HG03039 (cell line): ENCODE measurements around the gene DGKK.

Experiments used
- ATAC-seq: cut with Tn5 transposase; IDR thresholded peaks from one replicate; pipeline ENCODE4 v1.9.1; 2021; ENCODE audit warnings: mild to moderate bottlenecking, moderate library complexity; ENCODE audit not compliant: unreplicated experiment

DGKK gene, protein sequence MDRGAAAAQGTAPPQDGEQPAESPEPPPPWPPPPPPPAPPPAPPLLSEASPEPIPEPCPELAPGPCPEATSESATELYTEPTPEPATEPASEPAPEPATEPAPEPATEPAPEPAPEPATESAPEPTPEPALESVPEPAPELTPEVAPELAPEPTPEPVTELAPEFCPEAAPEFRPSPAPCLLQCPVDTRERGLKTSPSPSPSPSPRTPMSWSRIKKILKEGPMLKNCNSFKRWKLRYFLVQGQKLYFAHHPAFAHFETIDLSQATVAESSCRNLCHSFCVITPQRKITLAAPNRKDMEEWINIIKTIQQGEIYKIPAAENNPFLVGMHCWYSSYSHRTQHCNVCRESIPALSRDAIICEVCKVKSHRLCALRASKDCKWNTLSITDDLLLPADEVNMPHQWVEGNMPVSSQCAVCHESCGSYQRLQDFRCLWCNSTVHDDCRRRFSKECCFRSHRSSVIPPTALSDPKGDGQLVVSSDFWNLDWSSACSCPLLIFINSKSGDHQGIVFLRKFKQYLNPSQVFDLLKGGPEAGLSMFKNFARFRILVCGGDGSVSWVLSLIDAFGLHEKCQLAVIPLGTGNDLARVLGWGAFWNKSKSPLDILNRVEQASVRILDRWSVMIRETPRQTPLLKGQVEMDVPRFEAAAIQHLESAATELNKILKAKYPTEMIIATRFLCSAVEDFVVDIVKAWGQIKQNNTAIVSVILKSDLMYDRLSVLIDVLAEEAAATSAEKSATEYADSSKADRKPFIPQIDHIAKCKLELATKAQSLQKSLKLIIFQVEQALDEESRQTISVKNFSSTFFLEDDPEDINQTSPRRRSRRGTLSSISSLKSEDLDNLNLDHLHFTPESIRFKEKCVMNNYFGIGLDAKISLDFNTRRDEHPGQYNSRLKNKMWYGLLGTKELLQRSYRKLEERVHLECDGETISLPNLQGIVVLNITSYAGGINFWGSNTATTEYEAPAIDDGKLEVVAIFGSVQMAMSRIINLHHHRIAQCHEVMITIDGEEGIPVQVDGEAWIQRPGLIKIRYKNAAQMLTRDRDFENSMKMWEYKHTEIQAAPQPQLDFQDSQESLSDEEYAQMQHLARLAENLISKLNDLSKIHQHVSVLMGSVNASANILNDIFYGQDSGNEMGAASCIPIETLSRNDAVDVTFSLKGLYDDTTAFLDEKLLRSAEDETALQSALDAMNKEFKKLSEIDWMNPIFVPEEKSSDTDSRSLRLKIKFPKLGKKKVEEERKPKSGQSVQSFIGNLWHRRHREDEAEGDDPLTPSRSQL

GRCh38 chrX:50470103-50471031 lies at the start of gene DGKK:
DGKK (minus strand) TSS chrX:50470825; CDS start chrX:50470678, 147 bp downstream.
- no peak for ATAC-seq

GRCh38 chrX:50514811-50515210 lies 44.2 kb upstream of the DGKK start:
- ATAC-seq: no peak

- ATAC-seq: no peak
Measured at GRCh38 chrX:50497114-50497513, 26.5 kb upstream of the DGKK start.

DNA sequence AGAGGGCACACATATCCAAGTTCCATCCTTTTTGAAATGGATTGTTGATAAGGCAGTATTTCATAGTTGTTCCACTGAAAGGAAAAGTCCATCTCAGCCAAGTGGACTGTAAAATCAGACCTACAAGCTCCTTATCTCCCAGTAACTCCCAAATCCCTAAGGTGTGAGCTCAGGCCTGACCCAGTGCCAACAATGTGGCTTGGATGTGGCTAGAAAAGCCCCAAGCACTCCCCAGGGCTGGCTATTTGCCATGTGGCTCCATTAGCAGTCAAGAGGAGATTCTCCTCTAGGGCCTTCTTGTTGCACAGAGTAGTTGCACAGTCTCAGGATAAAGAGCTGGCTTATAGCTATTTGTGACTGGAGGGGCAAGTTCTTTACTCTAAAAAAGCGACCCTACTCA lies 25.0 kb upstream of the DGKK start:
- ATAC-seq: no peak

DNA sequence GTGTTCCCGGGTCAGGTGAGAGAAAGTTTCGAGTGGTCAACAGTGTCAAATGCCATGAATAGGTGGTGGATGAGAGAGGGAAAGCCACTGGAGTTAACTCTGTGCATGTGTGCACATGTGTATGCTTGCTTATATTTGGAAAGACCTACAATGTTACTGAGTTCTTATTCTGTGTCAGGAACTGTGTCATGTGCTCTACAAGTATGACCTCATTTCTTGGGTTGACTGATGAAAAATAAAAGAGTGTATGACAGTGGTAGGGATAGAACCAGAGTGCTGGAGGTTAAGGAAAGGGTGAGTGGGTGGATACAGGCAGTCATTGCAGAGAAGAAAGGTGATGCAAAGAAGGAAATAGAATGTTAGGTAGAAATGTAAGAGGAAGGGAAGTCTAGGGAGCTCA lies 22.1 kb upstream of the DGKK start:
- no peak for ATAC-seq

DNA sequence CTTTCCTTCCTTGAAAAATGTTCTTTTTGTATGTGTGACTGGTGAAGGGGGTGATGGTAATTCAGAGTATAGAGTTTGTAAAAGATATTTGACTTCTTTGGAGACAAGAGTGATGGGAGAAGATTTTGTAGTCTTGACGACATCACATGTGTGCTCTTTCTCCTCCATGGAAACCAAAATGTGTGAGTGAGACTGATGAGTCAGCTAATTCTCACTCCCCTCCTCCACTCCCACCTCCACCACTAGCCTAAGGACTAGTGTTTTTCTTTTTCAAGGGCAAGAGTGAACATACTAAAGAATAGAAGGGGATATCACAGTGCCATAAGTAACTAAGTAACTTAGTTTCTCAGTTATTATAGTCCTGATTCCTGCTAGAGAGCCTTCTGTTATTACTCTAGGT lies 14.0 kb upstream of the DGKK start:
- ATAC-seq: no peak

DNA sequence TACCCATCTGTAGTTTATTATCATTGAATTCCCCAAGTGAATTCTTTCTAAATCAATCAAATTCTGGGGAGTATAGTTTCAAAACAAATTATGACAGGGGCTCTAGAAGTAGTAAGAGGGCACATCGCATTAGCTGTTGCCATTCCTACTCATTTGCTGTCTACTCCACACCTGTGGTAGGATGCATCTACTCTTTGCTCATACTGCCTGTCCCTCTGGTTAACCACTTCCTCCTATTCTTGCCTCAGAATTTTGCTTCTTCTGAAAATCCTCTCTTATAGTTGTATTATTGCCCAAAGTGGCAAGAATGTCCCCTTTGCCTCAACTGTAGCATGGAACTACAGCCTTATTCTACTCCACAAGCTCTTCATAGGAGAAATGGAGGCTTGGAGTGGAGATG lies 12.7 kb upstream of the DGKK start:
- no peak for ATAC-seq

- ATAC-seq: no peak
Measured at GRCh38 chrX:50475208-50475607, 4.6 kb upstream of the DGKK start.

DNA sequence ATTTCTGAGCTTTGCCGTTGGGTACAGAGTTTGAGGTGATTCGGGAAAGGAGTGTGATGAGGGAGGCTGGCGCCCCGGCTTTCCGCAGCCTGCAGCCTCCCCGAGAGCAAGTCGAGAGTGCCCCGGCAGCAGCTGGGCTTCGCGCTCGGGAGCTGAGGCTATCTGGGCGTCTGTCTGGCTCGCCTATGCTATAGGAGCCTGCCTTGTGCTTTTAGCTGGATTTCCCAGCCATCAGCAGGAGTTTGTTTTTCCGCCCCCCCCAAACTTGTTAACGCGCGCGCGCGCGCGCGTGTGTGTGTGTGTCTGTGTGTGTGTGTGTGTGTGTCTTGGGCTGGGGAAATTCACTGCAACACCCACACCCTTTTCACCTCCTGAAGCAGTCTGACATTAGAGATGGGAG lies 765 bp upstream of the DGKK start:
- ATAC-seq: no peak

- no peak for ATAC-seq
Measured at GRCh38 chrX:50469206-50469605, 1.4 kb downstream of the DGKK start.

- ATAC-seq: no peak
Measured at GRCh38 chrX:50459615-50460014, 11.0 kb downstream of the DGKK start.

DNA sequence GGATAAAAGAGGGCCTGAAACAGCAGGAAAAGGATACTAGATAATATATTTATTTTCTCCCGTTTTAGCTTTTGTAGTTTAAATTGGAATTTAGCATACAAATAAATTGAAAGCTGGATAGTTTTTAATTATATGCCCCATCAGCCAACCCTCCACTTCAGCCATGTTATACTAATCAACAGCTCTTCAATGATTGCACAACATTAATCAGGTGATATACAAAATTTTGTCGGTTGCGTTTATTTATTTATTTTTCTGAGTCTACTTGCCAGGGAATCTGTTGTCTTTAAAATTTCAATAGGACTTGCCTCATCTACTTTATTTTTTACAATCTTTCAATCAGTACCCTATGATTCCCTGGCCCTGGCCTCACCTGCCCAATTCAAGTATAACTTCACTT lies 12.1 kb downstream of the DGKK start:
- ATAC-seq: no peak

DNA sequence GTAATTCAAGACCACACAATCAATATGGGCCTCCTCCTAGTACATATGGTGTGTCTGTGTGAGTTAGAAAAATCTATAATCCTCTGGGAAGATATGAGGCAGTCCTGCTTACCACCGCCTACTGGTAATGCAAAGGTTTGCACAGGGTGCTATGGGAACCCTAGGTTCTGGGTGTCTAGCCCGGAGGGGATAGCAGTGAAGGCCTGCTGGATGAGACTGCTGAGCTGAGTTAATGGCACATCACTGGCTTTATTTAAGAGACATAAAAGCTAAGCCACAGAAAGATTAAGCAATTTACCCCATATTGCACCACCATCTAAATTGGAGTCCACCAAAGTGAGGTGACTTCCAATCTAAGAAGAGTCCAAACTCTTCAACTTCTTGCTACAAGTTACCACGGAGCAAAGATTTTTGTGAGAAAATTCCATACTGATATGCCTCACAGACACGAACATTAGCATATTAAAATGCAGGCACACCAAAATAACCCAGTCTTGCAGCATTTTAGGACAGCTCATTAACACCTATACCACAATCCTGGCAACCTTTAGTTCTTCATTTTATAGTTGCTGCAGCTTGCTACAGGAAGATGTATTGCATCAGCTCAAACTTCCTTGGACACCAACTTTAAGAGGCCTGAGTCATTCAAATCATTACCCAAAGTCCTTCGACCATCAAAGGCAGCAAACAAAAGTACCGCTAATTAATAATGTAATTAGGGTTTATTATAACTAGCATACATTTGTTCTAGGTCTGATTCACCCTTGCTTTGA lies 13.7 kb downstream of the DGKK start:
- ATAC-seq: no peak

- ATAC-seq: no peak
Measured at GRCh38 chrX:50452782-50453181, 17.8 kb downstream of the DGKK start.

DNA sequence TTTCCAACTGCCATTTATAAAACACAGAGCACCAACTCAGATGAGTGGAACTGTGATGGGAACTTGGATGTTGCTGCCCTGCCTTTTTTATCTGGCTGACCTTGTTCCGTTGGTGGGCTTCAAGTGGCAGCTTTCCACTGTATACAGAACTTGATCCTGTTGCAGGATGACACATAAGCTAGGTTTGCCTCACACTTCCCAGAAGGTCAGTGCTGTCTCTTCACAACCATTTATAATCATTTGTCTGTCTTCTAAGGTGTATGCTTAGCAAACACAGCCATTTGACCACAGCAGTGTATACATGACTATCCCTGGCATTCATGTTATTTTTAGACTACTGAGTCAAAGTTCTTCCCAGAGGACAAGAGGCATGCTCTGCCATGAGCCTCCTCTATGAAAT lies 20.3 kb downstream of the DGKK start:
- ATAC-seq: no peak

DNA sequence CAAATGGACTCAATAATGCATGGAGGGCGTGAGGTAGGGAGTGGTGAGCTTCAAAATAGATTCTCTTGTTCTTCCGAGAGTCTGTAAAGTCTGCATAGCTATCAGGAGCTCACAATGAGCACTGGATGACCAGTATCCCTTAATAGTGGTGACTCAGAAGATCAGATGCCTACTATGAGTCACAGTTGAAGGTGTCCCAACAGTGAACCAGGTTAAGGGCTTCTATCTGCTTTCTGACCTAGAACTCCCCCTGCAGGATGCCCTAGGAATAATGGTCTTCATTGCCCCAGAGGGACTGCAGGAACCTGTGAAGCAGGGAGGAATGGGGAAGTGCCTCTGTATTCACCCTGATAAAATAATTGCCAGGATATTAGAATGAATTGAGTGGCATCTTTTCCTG lies 22.1 kb downstream of the DGKK start:
- ATAC-seq: no peak

DNA sequence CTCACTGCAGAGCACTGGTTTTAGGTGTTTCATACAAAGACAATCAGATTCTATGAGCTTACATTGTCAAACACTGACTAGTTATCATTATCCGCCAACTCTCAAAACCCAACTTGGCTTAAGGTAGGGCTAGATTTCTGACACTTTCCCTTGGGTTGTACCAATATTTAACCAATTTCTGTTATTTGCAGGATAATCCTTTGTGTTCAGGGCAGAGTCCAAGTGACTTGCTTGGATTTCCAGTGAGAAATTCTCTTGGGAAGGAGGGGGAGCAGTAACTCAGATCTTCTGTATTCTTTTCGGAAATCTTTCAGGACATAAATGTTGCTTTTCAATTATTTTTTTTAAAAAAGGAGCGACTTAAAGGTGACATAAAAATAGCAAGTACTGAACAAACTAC lies 23.1 kb downstream of the DGKK start:
- ATAC-seq: no peak

DNA sequence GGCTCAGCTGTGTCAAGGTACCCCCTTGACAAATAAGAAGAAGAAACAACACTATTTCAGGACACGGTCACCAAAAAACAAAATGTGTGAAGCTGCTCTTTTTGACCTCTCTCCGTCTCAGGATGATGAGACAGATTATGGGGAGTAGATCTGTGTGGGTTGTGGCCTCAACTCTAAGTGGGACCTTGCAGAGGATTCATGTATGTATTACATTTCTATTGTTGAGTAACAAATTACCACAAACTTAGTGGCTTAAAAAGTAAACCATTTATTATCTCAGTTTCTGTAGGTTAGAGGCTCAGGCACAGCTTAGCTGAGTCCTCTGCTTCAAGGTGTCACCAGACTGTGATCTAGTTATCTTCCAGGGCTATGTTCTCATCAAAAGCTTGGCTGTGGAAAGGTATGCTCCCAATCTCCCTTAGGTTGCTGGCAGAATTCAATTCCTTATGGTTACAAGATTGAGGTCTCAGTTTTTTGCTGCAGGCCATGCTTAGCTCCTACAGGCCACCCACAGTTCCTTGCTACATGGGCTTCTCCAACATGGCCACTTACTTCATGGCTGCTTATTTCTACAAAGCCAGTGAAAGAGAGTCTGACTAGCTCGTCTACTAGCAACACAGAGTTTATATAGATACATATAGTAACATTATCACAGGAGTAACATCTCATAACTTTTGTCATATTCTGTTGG lies 28.1 kb downstream of the DGKK start:
- no peak for ATAC-seq

- ATAC-seq: no peak
Measured at GRCh38 chrX:50436797-50437196, 33.8 kb downstream of the DGKK start.
